H1 (cell line): ENCODE results near the gene KRT80. TPM values are rescaled to one million over a fixed set of nuclear protein-coding genes. Genes with fewer than 3 reads are reported as not detected.

Experiments used
- CTBP2 ChIP-seq: IDR thresholded peaks from 2 replicates; pipeline ENCODE4 v1.7.0; 2011; ENCODE audit warnings: borderline replicate concordance, mild to moderate bottlenecking, moderate library complexity, mixed read lengths, low read length; ENCODE audit not compliant: insufficient read depth, insufficient read length
- GABPA ChIP-seq: IDR thresholded peaks from 2 replicates; pipeline ENCODE4 v1.6.1; 2011; ENCODE audit warnings: mild to moderate bottlenecking, low read length, moderate library complexity, borderline replicate concordance; ENCODE audit not compliant: insufficient read depth
- GTF2F1 ChIP-seq: IDR thresholded peaks from 2 replicates; pipeline ENCODE4 v1.6.1; 2012; ENCODE audit warnings: low read depth, low read length, improper control_type of control experiment, borderline replicate concordance
- NANOG ChIP-seq: IDR thresholded peaks from 2 replicates; pipeline ENCODE4 v1.6.1; 2011; ENCODE audit warnings: low read length, low read depth, mild to moderate bottlenecking, inconsistent platforms; ENCODE audit not compliant: insufficient read depth, poor library complexity, severe bottlenecking
- NRF1 ChIP-seq: IDR thresholded peaks from 2 replicates; pipeline ENCODE4 v1.6.1; 2011; ENCODE audit warnings: mild to moderate bottlenecking, low read depth, low read length, improper control_type of control experiment
- TAF1 ChIP-seq: IDR thresholded peaks from 2 replicates; pipeline ENCODE4 v1.6.1; 2011; ENCODE audit warnings: mild to moderate bottlenecking, low read depth, low read length
- TCF12 ChIP-seq: IDR thresholded peaks from 2 replicates; pipeline ENCODE4 v1.6.1; 2011; ENCODE audit warnings: low read depth, mild to moderate bottlenecking, low read length
- polyA plus RNA-seq, 7 experiments: library from polyadenylated mRNA; depleted of rRNA in 3 of 7; stranded (reverse) in 5 of 7; unstranded in 2 of 7; fragments of >200 nt in 5 of 7; fragments of 200-250 nt in 2 of 7; gene quantifications; 1 replicate in 5 of 7; 2 replicates in 1 of 7; 4 replicates in 1 of 7; pipeline versions ENCODE4 v1.2.1 to v1.2.3, GENCODE V29; 2011 to 2013; ENCODE audit warnings: missing spikeins in 2 of 7, mixed read lengths in 2 of 7
- total RNA-seq: library from RNA; stranded (reverse); fragmentation: NEBNext Ultra II Directional; extraction: Animal tissue kit (Norgen Biotek cat#: 25700); gene quantifications from 2 replicates; pipeline ENCODE4 v1.2.1, GENCODE V29; 2021
- TF ChIP-seq, protein P1 (sequence below), 3 experiments: IDR thresholded peaks; 1 replicate in 2 of 3; 2 replicates in 1 of 3; pipeline versions ENCODE4 v1.5.1 to v1.6.1; 2011; ENCODE audit warnings: low read length in 3 of 3, mild to moderate bottlenecking in 3 of 3, inconsistent platforms in 2 of 3, low read depth in 1 of 3, moderate library complexity in 1 of 3; ENCODE audit not compliant: insufficient read depth in 1 of 3; ENCODE audit errors: control extremely low read depth in 1 of 3

KRT80 gene
- total and polyA plus RNA-seq, 2 of the 8 experiments (the other 6 are each of a cell fraction or from before 2014, with no cell fraction given) = 0.05 TPM; not detected in 1

GRCh38 chr12:52234223-52234810, 42.5 kb upstream of the KRT80 start (continued):
- TF ChIP-seq TCF12 (no peak), NANOG (no peak), GABPA (no peak), TAF1 (no peak), GTF2F1 (no peak), CTBP2 (no peak), NRF1 (no peak)
- TF ChIP-seq, protein P1, sequence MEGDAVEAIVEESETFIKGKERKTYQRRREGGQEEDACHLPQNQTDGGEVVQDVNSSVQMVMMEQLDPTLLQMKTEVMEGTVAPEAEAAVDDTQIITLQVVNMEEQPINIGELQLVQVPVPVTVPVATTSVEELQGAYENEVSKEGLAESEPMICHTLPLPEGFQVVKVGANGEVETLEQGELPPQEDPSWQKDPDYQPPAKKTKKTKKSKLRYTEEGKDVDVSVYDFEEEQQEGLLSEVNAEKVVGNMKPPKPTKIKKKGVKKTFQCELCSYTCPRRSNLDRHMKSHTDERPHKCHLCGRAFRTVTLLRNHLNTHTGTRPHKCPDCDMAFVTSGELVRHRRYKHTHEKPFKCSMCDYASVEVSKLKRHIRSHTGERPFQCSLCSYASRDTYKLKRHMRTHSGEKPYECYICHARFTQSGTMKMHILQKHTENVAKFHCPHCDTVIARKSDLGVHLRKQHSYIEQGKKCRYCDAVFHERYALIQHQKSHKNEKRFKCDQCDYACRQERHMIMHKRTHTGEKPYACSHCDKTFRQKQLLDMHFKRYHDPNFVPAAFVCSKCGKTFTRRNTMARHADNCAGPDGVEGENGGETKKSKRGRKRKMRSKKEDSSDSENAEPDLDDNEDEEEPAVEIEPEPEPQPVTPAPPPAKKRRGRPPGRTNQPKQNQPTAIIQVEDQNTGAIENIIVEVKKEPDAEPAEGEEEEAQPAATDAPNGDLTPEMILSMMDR (IDR thresholded peaks at IDR 0.05; ENCODE audit: control extremely low read depth in 1 of 3, insufficient read depth in 1 of 3, low read depth in 1 of 3, low read length in 3 of 3) = no peak
